IMR-90 (cell line): Measurements from ENCODE around the gene DHRS7C. TPM values are rescaled to one million over a fixed set of nuclear protein-coding genes. Genes with fewer than 3 reads are reported as not detected.

Source experiments
- ATAC-seq: fragments of 200-7000 bp; cut with Tn5 transposase; 2 replicates; pipeline ENCODE4 v1.9.1; 2020; ENCODE audit warnings: low read depth, mild to moderate bottlenecking, moderate library complexity
- BruUV-seq: library from RNA; stranded (reverse); fragments of 400-500 nt; replicated peaks from 2 replicates; lab custom pipeline; 2021; lab: Mats Ljungman, UMichigan
- CTCF ChIA-PET: fragments of 300-600 bp; formaldehyde crosslinking; extraction: SDS; loops from one replicate; lab custom pipeline; 2021; ENCODE audit warnings: antibody characterized with exemption; lab: Yijun Ruan, JAX
- POLR2A ChIA-PET: fragments of 300-600 bp; sonication (Branson Sonifier 250); formaldehyde crosslinking; loops from one replicate; lab custom pipeline; 2022; ENCODE audit warnings: antibody characterized with exemption; ENCODE audit not compliant: unreplicated experiment; lab: Charles Lee
- DNase-seq: peaks from one replicate; pipeline ENCODE4 v3.0.0; 2013
- H2AFZ ChIP-seq: replicated peaks from 2 replicates; pipeline ENCODE3; 2013; ENCODE audit warnings: low read length, mild to moderate bottlenecking; ENCODE audit not compliant: poor library complexity
- H2AK5ac ChIP-seq: 2 replicates; pipeline ENCODE4 v1.6.1; 2013; ENCODE audit warnings: low read depth, low read length, inconsistent platforms
- H2AK9ac ChIP-seq: replicated peaks from 2 replicates; pipeline ENCODE3; 2013; ENCODE audit warnings: mild to moderate bottlenecking, low read depth, low read length, moderate library complexity; ENCODE audit not compliant: poor library complexity
- H2BK120ac ChIP-seq: 2 replicates; pipeline ENCODE4 v1.6.1; 2013; ENCODE audit warnings: low read depth, low read length, inconsistent platforms
- H2BK15ac ChIP-seq: 3 replicates; pipeline ENCODE4 v1.6.1; 2013; ENCODE audit warnings: low read depth, low read length, inconsistent platforms
- H2BK20ac ChIP-seq: 2 replicates; pipeline ENCODE4 v1.6.1; 2013; ENCODE audit warnings: low read depth, mild to moderate bottlenecking, inconsistent platforms, low read length, moderate library complexity
- H2BK5ac ChIP-seq: 2 replicates; pipeline ENCODE4 v1.6.1; 2013; ENCODE audit warnings: mild to moderate bottlenecking, low read depth, low read length, inconsistent platforms; ENCODE audit not compliant: poor library complexity, severe bottlenecking
- H3K14ac ChIP-seq: replicated peaks from 2 replicates; pipeline ENCODE4 v1.6.1; 2013; ENCODE audit warnings: low read depth, low read length, inconsistent platforms
- H3K18ac ChIP-seq: 2 replicates; pipeline ENCODE4 v1.6.1; 2013; ENCODE audit warnings: low read depth, low read length, control low read depth
- H3K23ac ChIP-seq: 2 replicates; pipeline ENCODE4 v1.6.1; 2013; ENCODE audit warnings: low read depth, low read length, inconsistent platforms
- H3K27ac ChIP-seq: 2 replicates; pipeline ENCODE4 v1.5.1; 2013; ENCODE audit warnings: mild to moderate bottlenecking, control low read depth, low read length; ENCODE audit not compliant: insufficient read depth
- H3K27me3 ChIP-seq: 2 replicates; pipeline ENCODE4 v1.6.1; 2013; ENCODE audit warnings: low read length; ENCODE audit not compliant: control insufficient read depth, insufficient read depth
- H3K36me3 ChIP-seq: 2 replicates; pipeline ENCODE4 v1.6.1; 2013; ENCODE audit warnings: low read length, mixed read lengths; ENCODE audit not compliant: control insufficient read depth, insufficient read depth
- H3K4ac ChIP-seq: 2 replicates; pipeline ENCODE4 v1.6.1; 2013; ENCODE audit warnings: low read depth, low read length, inconsistent platforms
- H3K4me1 ChIP-seq: 2 replicates; pipeline ENCODE4 v1.6.1; 2013; ENCODE audit warnings: low read length, mixed read lengths; ENCODE audit not compliant: control insufficient read depth, insufficient read depth
- H3K4me2 ChIP-seq: 2 replicates; pipeline ENCODE4 v1.6.1; 2013; ENCODE audit warnings: low read depth, mild to moderate bottlenecking, control low read depth, low read length, moderate library complexity
- H3K4me3 ChIP-seq: 2 replicates; pipeline ENCODE4 v1.5.1; 2013; ENCODE audit warnings: low read depth, mild to moderate bottlenecking, control low read depth, low read length, moderate library complexity; ENCODE audit not compliant: insufficient read depth
- H3K56ac ChIP-seq: 2 replicates; pipeline ENCODE4 v1.6.1; 2013; ENCODE audit warnings: low read length, inconsistent platforms; ENCODE audit not compliant: insufficient read depth; ENCODE audit errors: extremely low read depth
- H3K79me1 ChIP-seq, 2 experiments: 2 replicates each; pipeline ENCODE4 v1.6.1; 2013; ENCODE audit warnings: low read length in 2 of 2, inconsistent platforms in 1 of 2, low read depth in 1 of 2
- H3K9ac ChIP-seq: 2 replicates; pipeline ENCODE4 v1.6.1; 2013; ENCODE audit warnings: low read depth, low read length, control low read depth
- H3K9me1 ChIP-seq: 2 replicates; pipeline ENCODE4 v1.6.1; 2013; ENCODE audit warnings: low read length, inconsistent platforms; ENCODE audit not compliant: insufficient read depth
- H3K9me3 ChIP-seq: 2 replicates; pipeline ENCODE4 v1.6.1; 2013; ENCODE audit warnings: low read length; ENCODE audit not compliant: control insufficient read depth, insufficient read depth
- H4K20me1 ChIP-seq: 2 replicates; pipeline ENCODE4 v1.6.1; 2013; ENCODE audit warnings: low read length, inconsistent platforms; ENCODE audit not compliant: insufficient read depth
- H4K5ac ChIP-seq: 2 replicates; pipeline ENCODE4 v1.6.1; 2013; ENCODE audit warnings: mild to moderate bottlenecking, low read depth, low read length, control low read depth
- H4K8ac ChIP-seq, 2 experiments: 2 replicates each; pipeline ENCODE4 v1.6.1; 2013; ENCODE audit warnings: low read depth in 2 of 2, low read length in 2 of 2, control low read depth in 1 of 2, inconsistent platforms in 1 of 2
- H4K91ac ChIP-seq: 2 replicates; pipeline ENCODE4 v1.6.1; 2013; ENCODE audit warnings: low read depth, low read length, inconsistent platforms; ENCODE audit not compliant: insufficient read depth
- BHLHE40 ChIP-seq: fragments of 150-350 bp; IDR thresholded peaks from 2 replicates; pipeline ENCODE4 v1.6.1; 2016; ENCODE audit warnings: mild to moderate bottlenecking, low read depth, low read length
- CEBPB ChIP-seq: IDR thresholded peaks from 2 replicates; pipeline ENCODE4 v1.6.1; 2012; ENCODE audit warnings: low read depth, low read length, improper control_type of control experiment
- MAFK ChIP-seq: IDR thresholded peaks from 2 replicates; pipeline ENCODE4 v1.6.1; 2012; ENCODE audit warnings: low read depth, low read length, improper control_type of control experiment
- MXI1 ChIP-seq: IDR thresholded peaks from 2 replicates; pipeline ENCODE4 v1.6.1; 2012; ENCODE audit warnings: low read depth, mild to moderate bottlenecking, low read length, moderate library complexity, borderline replicate concordance
- POLR2A ChIP-seq: IDR thresholded peaks from 2 replicates; pipeline ENCODE4 v1.6.1; 2012; ENCODE audit warnings: mild to moderate bottlenecking, low read depth, low read length
- RCOR1 ChIP-seq: IDR thresholded peaks from 2 replicates; pipeline ENCODE4 v1.6.1; 2012; ENCODE audit warnings: mild to moderate bottlenecking, low read length, improper control_type of control experiment; ENCODE audit not compliant: insufficient replicate concordance
- WGBS, 2 experiments: methylation state at CpG; one replicate each; pipeline versions ENCODE4 v1.1.5 to v1.1.7; 2013; ENCODE audit warnings: missing lambda C conversion rate in 2 of 2; ENCODE audit not compliant: insufficient read length in 1 of 2; ENCODE audit errors: extremely low coverage in 2 of 2; 5-methylcytosine and 5-hydroxymethylcytosine counted together
- dilution Hi-C: fragments of 300-500 bp; cut with HindIII; formaldehyde crosslinking; loops from one replicate; pipeline ENCODE4 v1.14.3; 2018; ENCODE audit warnings: low sequenced_read_pairs; ENCODE audit not compliant: unreplicated experiment
- in situ Hi-C: fragments of 300-500 bp; cut with MboI; formaldehyde crosslinking; loops from 3 replicates; pipeline ENCODE4 v1.14.3; 2019; ENCODE audit warnings: low sequenced_read_pairs, inconsistent platforms, mixed read lengths
- intact Hi-C: fragments of 100-400 bp; cut with micrococcal nuclease; formaldehyde crosslinking; loops from 2 replicates; pipeline ENCODE4 v1.10.0; 2022
- polyA plus RNA-seq, 3 experiments: library from polyadenylated mRNA; depleted of rRNA; stranded (reverse); fragments of >200 nt; gene quantifications; 2 replicates each; pipeline ENCODE4 v1.2.3, GENCODE V29; 2012; ENCODE audit warnings: low replicate concordance in 1 of 3
- total RNA-seq: library from RNA; depleted of rRNA; stranded (reverse); fragments of >200 nt; gene quantifications from 2 replicates; pipeline ENCODE4 v1.2.3, GENCODE V29; 2012
- TF ChIP-seq, protein P1 (sequence below): fragments of 150-350 bp; IDR thresholded peaks from 2 replicates; pipeline ENCODE4 v1.6.1; 2016; ENCODE audit warnings: low read depth, mild to moderate bottlenecking, low read length, moderate library complexity, borderline replicate concordance
- TF ChIP-seq, protein P2 (sequence below): conservative IDR thresholded peaks from 2 replicates; pipeline ENCODE4 v1.5.1; 2012; ENCODE audit warnings: mild to moderate bottlenecking, low read depth, low read length, improper control_type of control experiment

The DHRS7C gene
- total and polyA plus RNA-seq, 2 of the 4 experiments (the other 2 are of a cell fraction), result not detected

DNA sequence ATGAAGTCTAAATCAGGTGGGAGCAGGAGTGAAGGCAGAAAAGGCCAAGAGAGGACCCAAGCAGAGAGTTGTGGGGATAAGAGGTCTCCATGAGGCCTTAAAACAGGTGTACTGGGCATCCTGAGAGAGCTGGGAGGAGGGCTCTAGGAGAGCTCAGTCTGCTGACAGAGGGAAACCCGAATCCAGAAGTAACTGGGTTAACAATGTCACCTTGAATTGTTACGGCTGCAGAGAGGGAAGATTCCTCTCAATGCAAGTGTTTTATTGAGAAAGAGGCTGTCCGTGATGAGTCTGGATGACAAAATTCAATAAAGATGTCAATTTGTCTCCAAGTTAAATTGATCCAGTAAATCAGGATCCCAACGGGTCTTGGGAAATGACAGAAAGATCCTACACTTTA, 8.3 kb downstream of the DHRS7C start:
- Histone ChIP-seq H3K9ac (no peak overlapping the region), H4K91ac (no peak overlapping the region), H2AK9ac (no peak overlapping the region), H2BK5ac (no peak overlapping the region), H4K20me1 (no peaks in the 10 kb centered on the region), H3K27me3 (no peaks in the 10 kb centered on the region), H3K14ac (no peak overlapping the region), H3K56ac (no peak overlapping the region), H3K36me3 (no peaks in the 10 kb centered on the region), H3K4me2 (no peak overlapping the region), H3K23ac (no peak overlapping the region), H3K27ac (no peak overlapping the region), H2BK20ac (no peak overlapping the region), H2AFZ (no peak overlapping the region), H2AK5ac (no peak overlapping the region), H3K4ac (no peak overlapping the region), H3K79me1 (no peaks in the 10 kb centered on the region), H3K9me1 (no peaks in the 10 kb centered on the region), H3K4me3 (no peak overlapping the region), H2BK120ac (no peak overlapping the region), H4K8ac (no peak overlapping the region), H3K9me3 (peaks cover 3% of the 10 kb centered on the region; the same call in 1 of the 2 replicates), H4K5ac (no peak overlapping the region), H3K4me1 (no peaks in the 10 kb centered on the region), H2BK15ac (no peak overlapping the region), H3K18ac (no peak overlapping the region)
- ATAC-seq, result no peak
- intact Hi-C loops (no loop called here), in situ Hi-C loops (loop anchor here (10.0 kb wide), 1 partner anchor 58 kb away; no protein-coding TSS in a partner anchor), dilution Hi-C loops (no loop called here)
- no peak for TF ChIP-seq MAFK
- TF ChIP-seq, protein P1, sequence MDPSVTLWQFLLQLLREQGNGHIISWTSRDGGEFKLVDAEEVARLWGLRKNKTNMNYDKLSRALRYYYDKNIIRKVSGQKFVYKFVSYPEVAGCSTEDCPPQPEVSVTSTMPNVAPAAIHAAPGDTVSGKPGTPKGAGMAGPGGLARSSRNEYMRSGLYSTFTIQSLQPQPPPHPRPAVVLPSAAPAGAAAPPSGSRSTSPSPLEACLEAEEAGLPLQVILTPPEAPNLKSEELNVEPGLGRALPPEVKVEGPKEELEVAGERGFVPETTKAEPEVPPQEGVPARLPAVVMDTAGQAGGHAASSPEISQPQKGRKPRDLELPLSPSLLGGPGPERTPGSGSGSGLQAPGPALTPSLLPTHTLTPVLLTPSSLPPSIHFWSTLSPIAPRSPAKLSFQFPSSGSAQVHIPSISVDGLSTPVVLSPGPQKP, result no peak
- TF ChIP-seq CEBPB, result no peak
- TF ChIP-seq MXI1, result no peak
- TF ChIP-seq, protein P2, sequence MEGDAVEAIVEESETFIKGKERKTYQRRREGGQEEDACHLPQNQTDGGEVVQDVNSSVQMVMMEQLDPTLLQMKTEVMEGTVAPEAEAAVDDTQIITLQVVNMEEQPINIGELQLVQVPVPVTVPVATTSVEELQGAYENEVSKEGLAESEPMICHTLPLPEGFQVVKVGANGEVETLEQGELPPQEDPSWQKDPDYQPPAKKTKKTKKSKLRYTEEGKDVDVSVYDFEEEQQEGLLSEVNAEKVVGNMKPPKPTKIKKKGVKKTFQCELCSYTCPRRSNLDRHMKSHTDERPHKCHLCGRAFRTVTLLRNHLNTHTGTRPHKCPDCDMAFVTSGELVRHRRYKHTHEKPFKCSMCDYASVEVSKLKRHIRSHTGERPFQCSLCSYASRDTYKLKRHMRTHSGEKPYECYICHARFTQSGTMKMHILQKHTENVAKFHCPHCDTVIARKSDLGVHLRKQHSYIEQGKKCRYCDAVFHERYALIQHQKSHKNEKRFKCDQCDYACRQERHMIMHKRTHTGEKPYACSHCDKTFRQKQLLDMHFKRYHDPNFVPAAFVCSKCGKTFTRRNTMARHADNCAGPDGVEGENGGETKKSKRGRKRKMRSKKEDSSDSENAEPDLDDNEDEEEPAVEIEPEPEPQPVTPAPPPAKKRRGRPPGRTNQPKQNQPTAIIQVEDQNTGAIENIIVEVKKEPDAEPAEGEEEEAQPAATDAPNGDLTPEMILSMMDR, result no peak
- TF ChIP-seq RCOR1, result no peak
- no peak for TF ChIP-seq BHLHE40
- no peak for TF ChIP-seq POLR2A
- CTCF ChIA-PET, result no interaction called here
- 20% methylated on average over 1 of the region's 4 CpGs; no CpG with 5 or more reads in 1 of the 2 experiments for WGBS, 2 experiments
- DNase-seq, result no peak
- no TSS peak for BruUV-seq
- POLR2A ChIA-PET, result no interaction called here
